Activated naive CD4-positive, alpha-beta T cell treated with anti-CD3 and anti-CD28 coated beads for 36 hours (primary cell): ENCODE results near the gene NCOA1. TPM values are rescaled to one million over a fixed set of nuclear protein-coding genes. Genes with fewer than 3 reads are reported as not detected.
"Not testable (repeated sequence)": the region's sequence is repeated elsewhere in the genome, so short reads cannot be mapped to it uniquely, and the experiment has no call there.

Experiments used
- CTCF ChIA-PET: fragments of 350-600 bp; sonication (Branson Sonifier 250); formaldehyde crosslinking; loops from one replicate; lab custom pipeline; 2021; ENCODE audit warnings: antibody characterized with exemption; lab: Charles Lee
- DNase-seq: peaks from one replicate; pipeline ENCODE4 v3.0.0-alpha.2; 2020
- H3K27ac Mint-ChIP-seq: one replicate; pipeline ENCODE4 v1.8.0; 2021; ENCODE audit warnings: mild to moderate bottlenecking, mixed read lengths
- H3K27me3 Mint-ChIP-seq: one replicate; pipeline ENCODE4 v1.8.0; 2021; ENCODE audit warnings: low read depth, mixed read lengths
- H3K36me3 Mint-ChIP-seq: one replicate; pipeline ENCODE4 v1.8.0; 2021; ENCODE audit warnings: low read depth, mixed read lengths
- H3K4me1 Mint-ChIP-seq: one replicate; pipeline ENCODE4 v1.8.0; 2021; ENCODE audit warnings: low read depth, mixed read lengths
- H3K4me3 Mint-ChIP-seq: one replicate; pipeline ENCODE4 v1.8.0; 2021; ENCODE audit warnings: mild to moderate bottlenecking, moderate library complexity, mixed read lengths
- H3K9me3 Mint-ChIP-seq: one replicate; pipeline ENCODE4 v1.8.0; 2021; ENCODE audit warnings: mixed read lengths
- intact Hi-C: fragments of 100-400 bp; cut with micrococcal nuclease; formaldehyde crosslinking; loops from one replicate; pipeline ENCODE4 v1.15.1; 2023
- total RNA-seq, 2 experiments: library from RNA; stranded (reverse); gene quantifications; one replicate each; pipeline ENCODE4 v1.2.3, GENCODE V29; 2021

The NCOA1 gene
- total RNA-seq, 2 experiments from 2014 or later, result 14.0 to 15.4 TPM

GRCh38 chr2:24461685-24462084, 29.4 kb upstream of the NCOA1 start:
- H3K9me3 Mint-ChIP-seq, result no peaks in the 10 kb centered on the region
- H3K4me1 Mint-ChIP-seq, result peaks cover 7% of the 10 kb centered on the region
- no peaks in the 10 kb centered on the region for H3K27me3 Mint-ChIP-seq
- DNase-seq, result no peak
- H3K4me3 Mint-ChIP-seq, result no peak overlapping the region
- H3K36me3 Mint-ChIP-seq, result no peaks in the 10 kb centered on the region
- CTCF ChIA-PET, result no interaction called here
- intact Hi-C loops, result no loop called here
- H3K27ac Mint-ChIP-seq, result no peak overlapping the region

GRCh38 chr2:24463271-24463670, 27.8 kb upstream of the NCOA1 start:
- intact Hi-C loops, result no loop called here
- Mint-ChIP-seq H3K36me3 (no peaks in the 10 kb centered on the region), H3K9me3 (no peaks in the 10 kb centered on the region), H3K4me3 (no peak overlapping the region), H3K27me3 (peaks cover 4% of the 10 kb centered on the region), H3K27ac (no peak overlapping the region), H3K4me1 (no peaks in the 10 kb centered on the region)
- CTCF ChIA-PET, result interaction anchor here (0.6 to 1.2 kb wide), 2 partner anchors 17 to 356 kb away, joined by 3 read pairs; no protein-coding TSS in a partner anchor
- DNase-seq, result no peak

- H3K27ac Mint-ChIP-seq, result no peak overlapping the region
- H3K36me3 Mint-ChIP-seq, result no peaks in the 10 kb centered on the region
- CTCF ChIA-PET, result no interaction called here
- H3K4me1 Mint-ChIP-seq, result no peaks in the 10 kb centered on the region
- intact Hi-C loops, result no loop called here
- H3K27me3 Mint-ChIP-seq, result peaks cover 4% of the 10 kb centered on the region
- DNase-seq, result no peak
- H3K4me3 Mint-ChIP-seq, result no peak overlapping the region
- H3K9me3 Mint-ChIP-seq, result no peaks in the 10 kb centered on the region
Observed at GRCh38 chr2:24466871-24467870, 23.9 kb upstream of the NCOA1 start.

GRCh38 chr2:24468453-24468852, 22.6 kb upstream of the NCOA1 start:
- H3K27me3 Mint-ChIP-seq, DNase-seq, H3K4me1 Mint-ChIP-seq, H3K9me3 Mint-ChIP-seq, H3K36me3 Mint-ChIP-seq, H3K27ac Mint-ChIP-seq, H3K4me3 Mint-ChIP-seq, intact Hi-C loops: not testable (repeated sequence)
- CTCF ChIA-PET, result interaction anchor here (1.4 kb wide), 1 partner anchor 46 kb away, joined by 3 read pairs; no protein-coding TSS in a partner anchor

- Mint-ChIP-seq H3K4me3 (no peak overlapping the region), H3K36me3 (no peaks in the 10 kb centered on the region), H3K27ac (no peak overlapping the region), H3K27me3 (peaks cover 4% of the 10 kb centered on the region), H3K9me3 (no peaks in the 10 kb centered on the region), H3K4me1 (no peaks in the 10 kb centered on the region)
- CTCF ChIA-PET, result interaction anchor here (1.4 kb wide), 1 partner anchor 47 kb away, joined by 3 read pairs; no protein-coding TSS in a partner anchor
- no peak for DNase-seq
- intact Hi-C loops, result no loop called here
Observed at GRCh38 chr2:24469148-24469650, 21.9 kb upstream of the NCOA1 start.

GRCh38 chr2:24471662-24472061, 19.4 kb upstream of the NCOA1 start:
- H3K27me3 Mint-ChIP-seq, result peaks cover 4% of the 10 kb centered on the region
- no peaks in the 10 kb centered on the region for H3K4me1 Mint-ChIP-seq
- H3K27ac Mint-ChIP-seq, result no peak overlapping the region
- DNase-seq, result no peak
- CTCF ChIA-PET, result interaction anchor here (1.6 kb wide), 1 partner anchor 356 kb away, joined by 3 read pairs; no protein-coding TSS in a partner anchor
- intact Hi-C loops, result no loop called here
- no peak overlapping the region for H3K4me3 Mint-ChIP-seq
- no peaks in the 10 kb centered on the region for H3K36me3 Mint-ChIP-seq
- H3K9me3 Mint-ChIP-seq, result no peaks in the 10 kb centered on the region

- H3K27ac Mint-ChIP-seq, result no peak overlapping the region
- no peak overlapping the region for H3K4me3 Mint-ChIP-seq
- intact Hi-C loops, result no loop called here
- no peaks in the 10 kb centered on the region for H3K27me3 Mint-ChIP-seq
- DNase-seq, result no peak
- CTCF ChIA-PET, result no interaction called here
- H3K36me3 Mint-ChIP-seq, result no peaks in the 10 kb centered on the region
- H3K9me3 Mint-ChIP-seq, result no peaks in the 10 kb centered on the region
- no peaks in the 10 kb centered on the region for H3K4me1 Mint-ChIP-seq
Observed at GRCh38 chr2:24472416-24472815, 18.6 kb upstream of the NCOA1 start.

- no peaks in the 10 kb centered on the region for H3K9me3 Mint-ChIP-seq
- H3K27me3 Mint-ChIP-seq, result no peaks in the 10 kb centered on the region
- H3K4me3 Mint-ChIP-seq, result no peak overlapping the region
- H3K36me3 Mint-ChIP-seq, result no peaks in the 10 kb centered on the region
- intact Hi-C loops, result no loop called here
- H3K4me1 Mint-ChIP-seq, result no peaks in the 10 kb centered on the region
- no peak overlapping the region for H3K27ac Mint-ChIP-seq
- CTCF ChIA-PET, result no interaction called here
- no peak for DNase-seq
Observed at GRCh38 chr2:24473626-24474025, 17.4 kb upstream of the NCOA1 start.

GRCh38 chr2:24474053-24474452, 17.0 kb upstream of the NCOA1 start:
- H3K27me3 Mint-ChIP-seq, result no peaks in the 10 kb centered on the region
- H3K4me1 Mint-ChIP-seq, result no peaks in the 10 kb centered on the region
- intact Hi-C loops, result no loop called here

GRCh38 chr2:24477229-24477628, 13.8 kb upstream of the NCOA1 start:
- CTCF ChIA-PET, result no interaction called here
- no peak for DNase-seq
- no peaks in the 10 kb centered on the region for H3K9me3 Mint-ChIP-seq
- H3K4me3 Mint-ChIP-seq, result no peak overlapping the region
- no peaks in the 10 kb centered on the region for H3K27me3 Mint-ChIP-seq
- no peaks in the 10 kb centered on the region for H3K36me3 Mint-ChIP-seq
- intact Hi-C loops, result no loop called here
- no peak overlapping the region for H3K27ac Mint-ChIP-seq
- H3K4me1 Mint-ChIP-seq, result no peaks in the 10 kb centered on the region

More at GRCh38 chr2:24474053-24474452, 17.0 kb upstream of the NCOA1 start:
- Mint-ChIP-seq H3K4me3 (no peak overlapping the region), H3K9me3 (no peaks in the 10 kb centered on the region), H3K36me3 (no peaks in the 10 kb centered on the region), H3K27ac (no peak overlapping the region)
- CTCF ChIA-PET, result interaction anchor here (0.7 kb wide), 1 partner anchor 210 kb away, joined by 3 read pairs; no protein-coding TSS in a partner anchor
- DNase-seq, result no peak

GRCh38 chr2:24478243-24478642, 12.8 kb upstream of the NCOA1 start:
- intact Hi-C loops, result no loop called here
- CTCF ChIA-PET, result no interaction called here

GRCh38 chr2:24480245-24480644, 10.8 kb upstream of the NCOA1 start:
- Mint-ChIP-seq H3K36me3 (no peaks in the 10 kb centered on the region), H3K4me1 (no peaks in the 10 kb centered on the region), H3K4me3 (no peak overlapping the region), H3K27ac (no peak overlapping the region), H3K27me3 (no peaks in the 10 kb centered on the region), H3K9me3 (no peaks in the 10 kb centered on the region)
- CTCF ChIA-PET, result interaction anchor here (0.7 kb wide), 1 partner anchor 17 kb away, joined by 3 read pairs; no protein-coding TSS in a partner anchor
- intact Hi-C loops, result loop anchor here (10.0 kb wide), 1 partner anchor 795 kb away; no protein-coding TSS in a partner anchor
- DNase-seq, result no peak

More at GRCh38 chr2:24478243-24478642, 12.8 kb upstream of the NCOA1 start:
- no peak overlapping the region for H3K27ac Mint-ChIP-seq
- no peaks in the 10 kb centered on the region for H3K9me3 Mint-ChIP-seq
- no peak overlapping the region for H3K4me3 Mint-ChIP-seq
- H3K27me3 Mint-ChIP-seq, result no peaks in the 10 kb centered on the region
- no peaks in the 10 kb centered on the region for H3K36me3 Mint-ChIP-seq
- no peak for DNase-seq
- H3K4me1 Mint-ChIP-seq, result no peaks in the 10 kb centered on the region
